CD4-positive, alpha-beta T cell treated with Interferon gamma for 1 hour (primary cell): ENCODE measurements around the gene GCN1.
A peak's percentile ranks its signal among the peaks of the same experiment; 100 is the strongest.
"Not testable (repeated sequence)": the region's sequence is repeated elsewhere in the genome, so short reads cannot be mapped to it uniquely, and the experiment has no call there.

Experiments
- DNase-seq: peaks from one replicate; pipeline ENCODE4 v3.0.0-alpha.2; 2020

The GCN1 gene, protein sequence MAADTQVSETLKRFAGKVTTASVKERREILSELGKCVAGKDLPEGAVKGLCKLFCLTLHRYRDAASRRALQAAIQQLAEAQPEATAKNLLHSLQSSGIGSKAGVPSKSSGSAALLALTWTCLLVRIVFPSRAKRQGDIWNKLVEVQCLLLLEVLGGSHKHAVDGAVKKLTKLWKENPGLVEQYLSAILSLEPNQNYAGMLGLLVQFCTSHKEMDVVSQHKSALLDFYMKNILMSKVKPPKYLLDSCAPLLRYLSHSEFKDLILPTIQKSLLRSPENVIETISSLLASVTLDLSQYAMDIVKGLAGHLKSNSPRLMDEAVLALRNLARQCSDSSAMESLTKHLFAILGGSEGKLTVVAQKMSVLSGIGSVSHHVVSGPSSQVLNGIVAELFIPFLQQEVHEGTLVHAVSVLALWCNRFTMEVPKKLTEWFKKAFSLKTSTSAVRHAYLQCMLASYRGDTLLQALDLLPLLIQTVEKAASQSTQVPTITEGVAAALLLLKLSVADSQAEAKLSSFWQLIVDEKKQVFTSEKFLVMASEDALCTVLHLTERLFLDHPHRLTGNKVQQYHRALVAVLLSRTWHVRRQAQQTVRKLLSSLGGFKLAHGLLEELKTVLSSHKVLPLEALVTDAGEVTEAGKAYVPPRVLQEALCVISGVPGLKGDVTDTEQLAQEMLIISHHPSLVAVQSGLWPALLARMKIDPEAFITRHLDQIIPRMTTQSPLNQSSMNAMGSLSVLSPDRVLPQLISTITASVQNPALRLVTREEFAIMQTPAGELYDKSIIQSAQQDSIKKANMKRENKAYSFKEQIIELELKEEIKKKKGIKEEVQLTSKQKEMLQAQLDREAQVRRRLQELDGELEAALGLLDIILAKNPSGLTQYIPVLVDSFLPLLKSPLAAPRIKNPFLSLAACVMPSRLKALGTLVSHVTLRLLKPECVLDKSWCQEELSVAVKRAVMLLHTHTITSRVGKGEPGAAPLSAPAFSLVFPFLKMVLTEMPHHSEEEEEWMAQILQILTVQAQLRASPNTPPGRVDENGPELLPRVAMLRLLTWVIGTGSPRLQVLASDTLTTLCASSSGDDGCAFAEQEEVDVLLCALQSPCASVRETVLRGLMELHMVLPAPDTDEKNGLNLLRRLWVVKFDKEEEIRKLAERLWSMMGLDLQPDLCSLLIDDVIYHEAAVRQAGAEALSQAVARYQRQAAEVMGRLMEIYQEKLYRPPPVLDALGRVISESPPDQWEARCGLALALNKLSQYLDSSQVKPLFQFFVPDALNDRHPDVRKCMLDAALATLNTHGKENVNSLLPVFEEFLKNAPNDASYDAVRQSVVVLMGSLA (N-terminal part only)

DNA sequence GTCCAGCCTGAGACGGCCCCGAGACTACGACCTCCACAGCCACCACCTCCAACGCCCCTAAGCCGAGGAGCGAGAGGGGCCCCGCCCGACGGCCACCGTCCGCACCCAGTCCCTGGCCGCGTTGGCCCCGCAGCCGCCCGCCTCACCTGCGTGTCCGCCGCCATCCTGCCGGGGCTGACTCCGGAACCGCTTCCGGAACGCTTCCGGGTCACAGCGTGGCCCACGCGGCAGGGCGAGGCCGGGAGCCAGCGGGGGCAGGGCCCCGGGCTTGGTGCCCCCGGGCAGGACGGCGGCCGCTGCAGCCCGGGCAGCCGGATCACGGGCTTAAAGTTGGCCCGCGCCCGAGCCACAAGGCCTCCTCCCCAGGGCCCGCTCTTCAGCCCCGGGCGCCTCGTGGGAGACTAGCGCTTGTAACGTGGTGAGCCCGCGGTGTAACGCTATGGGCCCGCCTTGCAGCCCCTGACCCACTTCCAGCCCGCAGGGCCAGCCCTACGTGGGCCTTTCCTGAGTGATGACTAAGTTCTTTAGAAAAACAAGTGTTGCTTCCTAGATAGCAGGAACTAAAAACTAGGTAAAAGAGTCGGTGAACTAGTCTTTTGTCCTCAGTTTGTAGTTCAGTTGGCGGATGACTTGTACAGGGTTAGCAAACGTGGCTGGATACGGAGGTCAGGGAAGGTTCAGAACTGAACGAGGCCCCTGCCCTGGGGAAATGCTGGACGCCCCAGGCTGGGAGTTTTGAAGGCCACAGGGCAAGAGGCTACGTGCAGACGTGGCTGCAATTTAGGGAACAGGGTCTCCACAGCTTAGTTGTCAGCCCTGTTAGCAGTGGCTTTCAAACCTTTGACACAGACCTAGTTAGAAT, at the start of gene GCN1:
Gene GCN1 (minus strand): TSS at position 182 of the 862 bp plus-strand sequence. CDS start 18 bp downstream, at position 164.
- DNase-seq: peak; percentile 82

DNA sequence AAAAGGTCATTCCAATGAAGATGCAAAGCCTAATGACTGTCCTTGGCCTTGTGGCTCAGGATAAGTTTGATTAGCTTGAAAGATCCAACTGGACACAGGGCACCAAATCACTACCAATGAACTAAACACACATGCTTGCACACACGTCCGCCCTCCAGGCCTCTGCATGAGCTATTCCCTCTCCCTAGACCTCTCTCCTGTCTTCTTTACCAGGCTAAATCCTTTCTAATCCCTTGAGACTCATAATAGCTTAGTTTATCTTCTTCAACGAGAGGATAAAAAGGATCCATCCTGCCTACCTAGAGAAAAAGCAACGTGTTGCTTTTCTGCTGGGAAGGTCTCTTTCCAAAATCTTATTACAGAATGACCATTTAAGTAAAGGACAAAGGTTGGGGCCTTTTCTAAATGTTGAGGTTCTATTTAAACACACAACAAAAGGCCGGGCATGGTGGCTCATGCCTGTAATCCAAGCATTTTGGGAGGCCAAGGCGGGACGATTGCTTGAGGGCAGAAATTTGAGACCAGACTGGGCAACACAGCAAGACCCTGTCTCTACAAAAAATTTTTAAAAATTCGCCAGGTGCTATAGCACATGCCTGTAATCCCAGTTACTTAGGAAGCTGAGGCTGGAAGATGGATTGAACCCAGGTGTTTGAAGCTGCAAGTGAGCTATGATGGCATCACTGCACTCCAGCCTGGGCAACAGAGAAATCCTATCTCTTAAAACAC, 48.6 kb upstream of the GCN1 start:
- DNase-seq: no peak

DNA sequence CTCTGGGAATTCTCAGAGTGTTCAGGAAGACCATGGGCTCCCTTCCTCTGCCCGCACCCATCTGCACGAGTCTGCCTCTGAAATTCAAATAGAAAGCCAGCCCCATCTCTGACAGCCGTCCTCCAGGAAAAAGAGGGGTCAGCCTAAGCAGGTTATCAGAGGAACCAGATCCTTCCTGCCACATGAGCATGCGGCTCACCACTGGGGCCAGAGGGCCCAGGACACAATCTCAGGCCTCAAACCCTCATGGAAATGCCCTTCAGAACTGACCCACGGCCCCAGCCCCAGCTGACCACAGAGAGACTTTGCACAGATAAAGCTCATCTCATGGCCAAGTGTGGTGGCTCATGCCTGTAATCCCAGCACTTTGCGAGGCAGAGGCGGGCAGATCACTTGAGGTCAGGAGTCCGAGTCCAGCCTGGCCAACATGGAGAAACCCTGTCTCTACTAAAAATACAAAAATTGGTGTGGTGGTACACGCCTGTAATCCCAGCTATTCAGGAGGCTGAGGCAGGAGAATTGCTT, 47.8 kb upstream of the GCN1 start:
- DNase-seq: no peak

DNA sequence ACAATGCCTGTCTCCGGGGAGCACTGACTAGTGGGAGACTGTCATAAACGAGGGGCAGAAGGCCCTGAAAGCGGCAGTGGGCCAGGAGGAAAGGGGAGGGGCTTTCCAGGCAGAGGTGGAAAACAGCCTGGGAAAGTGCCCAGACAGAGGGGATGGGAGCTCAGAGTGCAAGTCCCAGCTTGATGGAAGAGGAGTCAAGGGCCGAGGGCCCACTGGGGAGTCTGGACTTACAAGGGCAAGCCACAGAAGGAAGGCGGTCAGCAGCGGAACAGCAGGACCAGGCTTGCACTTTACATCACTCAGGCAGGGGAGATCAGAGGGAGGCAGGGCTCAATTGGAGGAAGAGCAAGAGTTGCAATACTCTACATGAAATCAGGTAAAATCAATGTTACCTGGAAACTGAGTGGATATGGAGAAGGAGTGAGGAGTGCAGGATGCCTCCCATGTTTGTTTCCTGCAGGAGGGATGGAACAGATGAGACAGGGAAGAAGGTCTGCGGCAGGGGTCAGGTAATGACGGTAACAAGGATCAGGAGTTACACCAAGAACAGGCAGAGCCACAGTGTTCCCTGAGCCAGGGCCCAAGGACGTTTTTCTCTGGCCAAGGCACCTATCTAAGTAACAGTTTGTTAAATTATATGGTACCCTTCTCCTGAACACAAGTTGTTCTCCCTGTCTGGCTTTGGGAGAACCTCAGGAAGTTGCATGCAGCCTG, 47.2 kb upstream of the GCN1 start:
- DNase-seq: no peak

DNA sequence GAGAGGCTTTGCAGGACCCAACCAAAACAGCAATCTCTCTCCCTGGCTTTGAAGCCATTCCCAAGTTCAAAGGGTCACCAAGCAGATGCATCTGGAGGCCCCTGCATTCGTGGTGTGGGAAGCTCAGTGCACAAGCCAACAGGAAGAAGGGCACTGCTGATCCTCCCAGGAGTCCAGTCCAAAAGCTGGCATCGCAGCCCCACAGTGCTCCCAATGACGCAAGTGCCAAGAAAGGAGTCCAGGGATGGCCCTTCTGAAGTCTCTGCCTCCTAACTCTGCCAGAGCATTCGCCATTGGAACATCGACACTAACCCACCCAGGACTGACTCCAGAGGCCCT, 45.9 kb upstream of the GCN1 start:
- no peak for DNase-seq

DNA sequence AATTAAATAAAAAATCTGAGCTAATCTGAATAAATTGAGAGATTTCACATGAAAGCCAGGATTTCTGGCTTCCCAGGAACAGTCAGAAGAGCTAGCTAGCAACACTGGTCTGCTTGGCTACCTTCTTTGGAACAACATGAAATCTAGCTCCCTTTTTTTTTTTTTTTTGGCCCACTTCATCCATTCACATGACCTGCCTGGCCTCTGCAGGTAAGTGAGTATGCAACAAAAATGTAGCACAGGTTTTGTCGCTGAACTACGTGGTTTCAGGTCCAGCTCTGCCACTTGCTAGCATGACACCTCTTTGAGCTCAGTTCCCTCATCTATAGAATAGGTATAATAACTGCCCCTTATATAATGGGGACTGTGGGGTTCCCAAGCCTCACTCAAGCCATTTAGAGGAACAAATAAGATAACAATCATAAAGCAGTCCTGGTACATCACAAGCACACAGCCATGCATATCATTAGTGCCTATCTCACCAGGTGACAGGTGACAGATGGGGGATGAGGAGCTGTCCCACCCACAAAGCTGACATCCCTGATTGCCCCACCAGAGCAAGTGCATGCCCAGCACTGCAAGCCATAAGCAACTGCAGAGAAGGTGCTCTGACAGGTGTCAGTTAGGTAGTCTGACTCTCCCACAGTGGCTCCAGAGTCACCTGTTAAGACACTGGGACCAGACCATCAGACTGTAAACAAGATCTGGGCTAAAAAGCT, 45.4 kb upstream of the GCN1 start:
- no peak for DNase-seq

DNA sequence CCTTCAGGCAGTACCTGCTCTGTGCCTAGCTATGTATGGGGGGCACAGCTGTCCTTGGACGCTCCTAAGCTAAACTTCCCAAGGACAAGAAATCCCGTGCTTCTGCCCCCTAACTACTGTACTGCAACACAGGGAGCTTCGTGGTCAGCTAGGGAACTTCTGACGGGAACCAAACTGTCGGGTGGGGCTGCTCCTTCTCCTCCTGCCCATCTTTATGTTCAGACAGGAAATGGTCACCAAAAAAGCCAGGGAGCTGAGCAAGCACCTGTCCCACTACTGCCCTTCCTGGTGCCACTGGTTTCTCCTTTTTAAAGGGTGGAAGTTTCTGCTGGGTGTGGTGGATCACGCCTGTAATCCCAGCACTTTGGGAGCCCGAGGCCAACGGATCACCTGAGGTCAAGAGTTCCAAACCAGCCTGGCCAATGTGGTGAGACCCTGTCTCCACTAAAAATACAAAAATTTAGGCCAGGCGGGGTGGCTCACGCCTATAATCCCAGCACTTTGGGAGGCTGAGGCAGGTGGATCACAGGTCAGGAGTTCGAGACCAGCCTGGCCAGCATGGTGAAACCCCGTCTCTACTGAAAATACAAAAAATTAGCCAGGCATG, 44.4 kb upstream of the GCN1 start:
- DNase-seq: no peak

DNA sequence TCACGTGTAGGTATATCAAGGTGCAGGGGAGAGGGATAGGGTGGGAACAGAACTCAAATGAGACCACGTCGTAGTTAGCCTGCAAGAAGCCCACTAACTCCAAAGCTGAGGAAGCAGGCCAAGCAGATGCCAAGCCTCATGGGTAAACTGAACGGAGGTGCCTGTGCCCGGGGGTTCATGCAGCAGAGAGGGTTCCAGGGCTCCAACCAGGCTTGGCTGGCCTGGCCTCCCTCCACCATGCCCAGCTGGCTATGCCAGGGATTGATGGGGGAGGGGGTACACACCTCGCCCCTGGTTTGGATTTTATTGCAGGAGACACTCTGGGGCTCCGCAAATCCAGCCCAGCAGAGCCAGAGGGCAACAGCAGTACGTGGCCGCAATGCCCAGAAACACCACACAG, 43.7 kb upstream of the GCN1 start:
- no peak for DNase-seq

DNA sequence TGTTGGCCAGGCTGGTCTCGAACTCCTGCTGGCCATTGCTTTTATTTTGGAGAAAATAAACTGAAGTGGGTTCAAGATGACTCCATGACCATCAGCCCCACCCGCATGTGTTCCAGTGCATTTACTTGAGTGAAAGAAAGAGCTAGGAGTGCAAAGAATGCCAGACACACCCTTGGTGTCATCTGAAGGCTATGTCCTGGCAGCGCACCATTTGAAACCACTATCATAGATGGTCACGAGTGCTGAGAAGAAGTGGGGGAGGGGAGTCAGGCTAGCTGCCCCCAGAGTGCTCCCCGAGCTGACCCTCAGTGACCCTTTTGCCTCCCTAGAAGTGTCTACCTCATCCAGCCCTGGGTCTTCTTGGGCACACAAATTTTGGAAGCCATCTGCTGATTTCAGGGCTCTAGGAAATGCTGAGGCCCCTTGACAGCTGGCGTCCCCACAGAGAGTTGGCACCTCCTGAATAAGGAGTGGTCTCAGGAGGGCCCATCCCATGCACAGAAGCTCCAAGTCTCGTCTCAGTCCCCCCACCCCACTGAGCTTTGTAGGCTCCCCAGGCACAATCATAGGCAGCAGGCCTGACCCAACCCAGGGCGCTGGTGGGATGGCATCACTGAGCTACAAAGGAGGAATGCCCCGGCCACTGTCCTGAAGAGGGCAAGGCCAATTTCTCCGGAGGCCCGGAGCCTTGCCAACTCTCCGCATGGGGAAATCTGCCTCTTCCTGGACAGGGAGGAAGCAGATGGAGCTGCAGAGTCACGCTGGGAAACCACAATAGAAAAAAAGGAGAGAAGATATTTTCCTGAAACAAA, 43.1 kb upstream of the GCN1 start:
- no peak for DNase-seq

DNA sequence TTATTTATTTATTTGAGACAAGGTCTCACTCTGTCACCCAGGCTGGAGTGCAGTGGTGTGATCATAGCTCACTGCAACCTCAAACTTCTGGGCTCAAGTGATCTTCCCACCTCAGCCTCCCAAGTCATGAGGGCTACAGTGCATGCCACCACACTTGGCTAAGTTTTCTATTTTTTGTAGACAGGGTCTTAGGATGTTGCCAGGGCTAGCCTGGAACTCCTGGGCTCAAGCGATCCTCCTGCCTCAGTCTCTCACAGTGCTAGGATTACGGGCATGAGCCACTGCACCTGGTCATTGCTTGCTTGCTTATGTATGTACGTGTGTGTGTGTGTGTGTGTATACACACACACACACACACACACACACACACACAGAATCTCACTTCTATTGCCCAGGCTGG, 42.3 kb upstream of the GCN1 start:
- not testable (repeated sequence) for DNase-seq

DNA sequence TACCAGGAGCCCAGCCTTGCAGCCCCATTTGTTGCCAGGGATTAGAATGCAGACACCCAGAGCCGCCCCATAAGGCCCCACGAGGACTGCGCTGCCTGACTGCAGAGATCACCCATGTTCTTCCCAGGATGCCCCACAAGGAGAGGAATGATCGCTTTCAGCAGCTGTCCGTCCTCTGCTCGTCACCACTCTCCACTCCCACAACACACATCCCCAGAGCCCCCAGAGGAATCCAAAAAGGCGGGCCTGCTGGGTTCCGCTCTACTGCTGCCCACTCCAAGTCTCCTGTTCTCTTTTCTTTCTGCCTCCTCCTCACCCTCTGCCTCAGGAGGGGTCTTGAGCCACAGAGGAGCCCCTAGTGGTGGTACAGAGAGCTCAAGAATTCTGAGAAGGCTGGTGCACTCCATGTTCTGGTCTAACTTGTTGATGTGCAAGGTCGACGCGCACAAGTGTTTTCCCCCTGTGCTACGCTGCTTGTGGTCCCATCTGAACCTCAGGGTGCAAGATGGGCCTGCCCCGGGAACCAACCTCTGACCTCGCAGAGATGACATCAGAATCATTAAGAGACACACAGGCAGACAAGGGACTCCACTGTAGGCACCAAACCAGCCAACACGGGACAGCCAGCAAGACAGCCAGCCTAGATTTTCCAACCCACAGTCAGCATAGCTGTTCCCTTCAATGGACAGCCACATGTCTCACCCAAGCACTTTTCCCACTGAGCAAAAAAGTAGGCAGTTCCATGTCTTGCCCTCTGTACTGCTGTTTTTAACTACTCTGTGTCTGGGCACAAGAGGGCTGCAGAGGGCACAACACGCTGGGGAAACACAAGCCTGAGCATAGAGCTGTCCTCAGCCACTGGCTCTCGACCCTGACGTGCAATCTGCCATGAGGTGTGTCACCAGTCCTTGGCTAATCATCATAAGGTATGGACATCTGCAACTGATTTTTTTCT, 41.1 kb upstream of the GCN1 start:
- peak; percentile 26 for DNase-seq

DNA sequence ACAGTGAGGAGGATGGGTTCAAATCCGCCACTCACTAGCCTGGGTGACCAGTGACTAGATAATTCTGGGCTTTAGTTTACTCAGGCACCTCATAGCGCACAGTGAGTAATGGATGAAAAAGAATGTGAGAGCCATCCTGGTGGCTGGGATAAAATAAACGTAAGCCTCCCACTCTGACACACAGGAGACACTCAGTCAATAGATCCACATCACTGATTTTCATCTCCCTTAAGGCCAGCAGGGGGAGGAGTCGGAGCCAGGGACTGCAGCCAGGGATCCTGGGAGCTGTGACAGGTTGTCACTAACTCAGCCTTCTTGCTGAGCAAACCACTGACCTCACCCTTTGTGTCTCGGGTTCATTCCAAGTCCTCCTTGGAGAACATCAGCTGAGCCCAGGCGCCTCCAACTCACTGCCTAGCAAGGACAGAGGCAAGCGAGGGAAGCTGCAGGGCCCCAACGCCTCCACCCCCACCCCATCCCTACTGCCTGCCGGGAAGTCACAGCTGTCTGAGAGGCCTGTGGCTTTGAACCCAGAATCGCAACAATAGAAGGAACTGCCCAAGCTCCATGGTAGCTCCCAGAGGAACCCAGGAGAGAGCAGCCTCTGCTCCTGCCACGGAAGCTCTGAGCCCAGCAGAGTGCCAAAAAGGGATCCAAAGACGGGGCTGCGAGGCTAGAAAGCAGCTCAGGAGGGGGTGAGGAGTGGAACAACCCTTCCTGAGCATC, 40.3 kb upstream of the GCN1 start:
- no peak for DNase-seq

DNA sequence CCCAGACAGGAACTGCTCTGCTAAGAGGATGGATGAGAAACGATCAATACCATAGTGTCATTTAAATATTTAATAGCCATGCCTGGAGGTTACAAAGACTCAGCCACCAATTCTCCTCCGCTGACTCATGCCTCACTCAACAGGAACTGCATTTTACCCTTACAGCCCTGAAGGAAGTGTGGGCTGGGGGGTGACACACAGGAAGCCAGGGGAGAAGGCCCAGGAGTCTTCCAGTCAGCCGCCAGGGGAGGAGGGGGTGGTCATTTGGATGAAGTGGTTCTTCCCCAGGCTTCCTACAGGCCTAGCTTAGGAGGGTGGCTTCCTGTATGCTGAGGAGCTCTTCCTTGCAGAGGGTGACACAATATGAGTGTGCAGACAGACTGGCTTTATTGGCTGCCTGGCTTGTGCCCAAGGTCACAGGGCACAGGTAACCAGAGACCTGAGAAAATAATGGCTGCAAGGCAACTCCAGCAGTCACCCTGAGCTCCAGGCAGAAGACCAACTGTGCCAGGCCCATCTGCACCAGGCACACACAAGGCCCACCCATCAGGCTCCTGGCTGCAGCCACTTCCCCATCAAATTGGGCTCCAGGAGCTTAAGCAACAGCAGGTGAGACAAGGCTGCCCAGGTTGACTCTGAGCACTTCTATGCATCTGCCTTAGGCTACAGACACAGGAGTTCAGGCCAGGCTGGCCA, 36.9 kb upstream of the GCN1 start:
- DNase-seq: peak; percentile 72

DNA sequence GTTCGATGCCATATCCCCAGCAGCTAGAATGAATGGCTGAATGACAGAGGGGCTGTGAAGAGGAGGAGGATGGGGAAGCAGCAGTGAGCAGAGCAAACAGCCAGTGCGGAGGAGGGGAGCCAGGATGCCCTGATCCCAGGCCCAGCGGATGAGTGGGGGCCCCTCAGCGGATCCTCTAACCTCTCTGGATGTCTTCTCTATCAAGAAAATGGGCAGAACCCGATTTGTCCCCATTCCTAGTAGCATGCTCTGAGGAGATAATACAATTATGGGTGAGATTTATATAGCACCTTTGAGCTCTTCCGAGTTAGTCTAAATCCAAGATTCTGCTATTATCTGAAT, 36.4 kb upstream of the GCN1 start:
- DNase-seq: no peak

DNA sequence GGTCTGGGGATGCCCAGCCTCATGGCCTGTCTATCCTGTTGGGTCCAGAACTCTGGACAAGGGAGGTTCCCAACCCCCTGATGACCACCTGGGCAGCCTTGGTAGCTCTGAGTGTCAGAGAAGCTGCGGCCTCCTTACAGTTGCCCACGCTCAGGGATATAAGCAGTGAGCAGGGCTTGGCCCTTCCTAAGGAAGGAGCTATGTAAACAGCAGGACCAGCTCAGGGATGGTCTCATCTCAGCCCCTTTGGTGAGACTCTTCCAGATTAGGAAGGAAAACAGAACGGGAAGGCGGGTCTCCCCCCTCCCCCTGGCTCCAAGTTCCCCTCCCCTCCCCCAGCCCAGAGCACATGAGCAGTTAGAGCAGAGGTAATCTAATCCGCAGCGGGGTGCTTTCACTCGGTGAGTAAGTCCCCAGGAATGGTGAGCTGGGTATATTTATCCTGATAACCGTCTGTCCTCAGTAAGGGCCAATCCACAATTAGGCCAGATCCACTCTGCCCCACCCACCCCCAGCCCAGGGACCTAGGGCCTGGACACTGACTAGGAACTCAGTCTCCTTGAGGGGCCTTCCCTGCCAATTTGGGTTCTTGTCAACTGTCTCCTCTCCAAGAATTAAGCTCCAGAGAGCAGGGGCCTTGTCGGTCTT, 35.9 kb upstream of the GCN1 start:
- no peak for DNase-seq
